Stimulated activated CD4-positive, alpha-beta T cell treated with anti-CD3 and anti-CD28 coated beads, Interleukin-4, amount 100 ng/mL, for 24 hours (primary cell): Measurements from ENCODE around the gene OR1B1.
"Not testable (repeated sequence)": the region's sequence is repeated elsewhere in the genome, so short reads cannot be mapped to it uniquely, and the experiment has no call there.

ENCODE experiments used
- DNase-seq: peaks from one replicate; pipeline ENCODE4 v3.0.0-alpha.2; 2020

The OR1B1 gene

GRCh38 chr9:122657527-122657926, at the start of gene OR1B1:
Gene OR1B1, minus strand, starts transcription at chr9:122657627.
- DNase-seq = no peak

- DNase-seq = no peak
Measured at GRCh38 chr9:122695696-122696095, 38.3 kb upstream of the OR1B1 start.

- DNase-seq = no peak
Measured at GRCh38 chr9:122684851-122685250, 27.4 kb upstream of the OR1B1 start.

GRCh38 chr9:122672481-122672880, 15.1 kb upstream of the OR1B1 start:
- DNase-seq = no peak

- DNase-seq = no peak
Measured at GRCh38 chr9:122661416-122661815, 4.0 kb upstream of the OR1B1 start, which contains the start of gene OR1L1. Gene OR1L1, plus strand, starts transcription at chr9:122661716. Its CDS starts 0 bp downstream, at chr9:122661716.

- no peak for DNase-seq
Measured at GRCh38 chr9:122656378-122656777, 1.0 kb downstream of the OR1B1 start.

GRCh38 chr9:122642226-122642625, 15.2 kb downstream of the OR1B1 start:
- no peak for DNase-seq

- no peak for DNase-seq
Measured at GRCh38 chr9:122619996-122620395, 37.4 kb downstream of the OR1B1 start.

GRCh38 chr9:122614362-122614761, 43.1 kb downstream of the OR1B1 start, which contains the start of gene OR1Q1:
Gene OR1Q1, plus strand, starts transcription at chr9:122614738. Its CDS starts 0 bp downstream, at chr9:122614738.
- no peak for DNase-seq

GRCh38 chr9:122609804-122610203, 47.6 kb downstream of the OR1B1 start:
- DNase-seq = no peak

GRCh38 chr9:122606587-122606986, 50.8 kb downstream of the OR1B1 start:
- DNase-seq = no peak

- no peak for DNase-seq
Measured at GRCh38 chr9:122605691-122606090, 51.7 kb downstream of the OR1B1 start.

GRCh38 chr9:122583284-122583683, 74.1 kb downstream of the OR1B1 start, which contains the start of gene OR1L8:
Gene OR1L8, minus strand, starts transcription at chr9:122583384. Its CDS starts 14,907 bp downstream, at chr9:122568477.
- DNase-seq = not testable (repeated sequence)

GRCh38 chr9:122580360-122580759, 77.1 kb downstream of the OR1B1 start:
- no peak for DNase-seq

- no peak for DNase-seq
Measured at GRCh38 chr9:122579874-122580273, 77.6 kb downstream of the OR1B1 start.
